Measurements from ENCODE around the gene CCDC92B. TPM values are rescaled to one million over a fixed set of nuclear protein-coding genes. Genes with fewer than 3 reads are reported as not detected.

CCDC92B gene
- total and polyA plus RNA-seq, 2 experiments from 2014 or later: 0.10 TPM; not detected in 1

- Histone ChIP-seq H3K4me1 (ENCODE audit: insufficient read depth) (no peaks in the 10 kb centered on the region), H2AFZ (peak overlapping the region; percentile 33), H3K27ac (no peak overlapping the region), H4K20me1 (ENCODE audit: insufficient read depth, poor library complexity, severe bottlenecking) (no peaks in the 10 kb centered on the region), H3K36me3 (replicated peaks; ENCODE audit: insufficient read depth, low read depth) (no peaks in the 10 kb centered on the region), H3K9me2 (replicated peaks; ENCODE audit: insufficient read depth) (no peaks in the 10 kb centered on the region), H3K4me3 (peak overlapping the region; percentile 45), H3K4me2 (peak overlapping the region; percentile 91), H3K9me3 (ENCODE audit: low read depth) (no peaks in the 10 kb centered on the region), H3K79me2 (no peaks in the 10 kb centered on the region), H3K27me3 (peaks cover 12% of the 10 kb centered on the region)
- 34% methylated on average over 11 of the region's 11 CpGs for WGBS (ENCODE audit: low lambda C conversion rate, missing lambda C conversion rate)
- DNase-seq (ENCODE audit: low spot score): no peak
- TF ChIP-seq EZH2phosphoT487 (IDR thresholded peaks at IDR 0.05; ENCODE audit: low read depth, severe bottlenecking, unreplicated experiment) (no peak), CTCF (IDR thresholded peaks at IDR 0.05; ENCODE audit: poor library complexity) (no peak), EZH2 (IDR thresholded peaks at IDR 0.05; ENCODE audit: borderline replicate concordance) (no peak)
These were observed 27.9 kb upstream of the CCDC92B start for GRCh38 chr17:2777242-2777867.

GRCh38 chr17:2776589-2777241, 27.3 kb upstream of the CCDC92B start:
- H3K4me1 ChIP-seq (ENCODE audit: insufficient read depth): no peaks in the 10 kb centered on the region
- no peaks in the 10 kb centered on the region for H3K9me2 ChIP-seq (replicated peaks; ENCODE audit: insufficient read depth)
- H3K27me3 ChIP-seq: peaks cover 12% of the 10 kb centered on the region
- H4K20me1 ChIP-seq (ENCODE audit: insufficient read depth, poor library complexity, severe bottlenecking): no peaks in the 10 kb centered on the region
- TF ChIP-seq CTCF (IDR thresholded peaks at IDR 0.05; ENCODE audit: poor library complexity) (no peak), EZH2 (IDR thresholded peaks at IDR 0.05; ENCODE audit: borderline replicate concordance) (no peak), EZH2phosphoT487 (IDR thresholded peaks at IDR 0.05; ENCODE audit: low read depth, severe bottlenecking, unreplicated experiment) (no peak)
- H3K36me3 ChIP-seq (replicated peaks; ENCODE audit: insufficient read depth, low read depth): no peaks in the 10 kb centered on the region
- H3K27ac ChIP-seq: no peak overlapping the region
- peak overlapping the region; percentile 33 for H2AFZ ChIP-seq
- DNase-seq (ENCODE audit: low spot score): peak; percentile 65
- H3K79me2 ChIP-seq: no peaks in the 10 kb centered on the region
- WGBS (ENCODE audit: low lambda C conversion rate, missing lambda C conversion rate): 1% methylated on average over 31 of the region's 80 CpGs
- peak overlapping the region; percentile 91 for H3K4me2 ChIP-seq
- H3K4me3 ChIP-seq: peak overlapping the region; percentile 45
- H3K9me3 ChIP-seq (ENCODE audit: low read depth): no peaks in the 10 kb centered on the region

GRCh38 chr17:2775206-2775605, 25.8 kb upstream of the CCDC92B start:
- Histone ChIP-seq H3K4me3 (no peak overlapping the region), H3K36me3 (replicated peaks; ENCODE audit: insufficient read depth, low read depth) (no peaks in the 10 kb centered on the region), H2AFZ (no peak overlapping the region), H3K4me2 (no peak overlapping the region), H3K27ac (no peak overlapping the region), H4K20me1 (ENCODE audit: insufficient read depth, poor library complexity, severe bottlenecking) (no peaks in the 10 kb centered on the region), H3K4me1 (ENCODE audit: insufficient read depth) (no peaks in the 10 kb centered on the region), H3K9me3 (ENCODE audit: low read depth) (no peaks in the 10 kb centered on the region), H3K9me2 (replicated peaks; ENCODE audit: insufficient read depth) (no peaks in the 10 kb centered on the region), H3K79me2 (no peaks in the 10 kb centered on the region), H3K27me3 (peaks cover 12% of the 10 kb centered on the region)
- no peak for DNase-seq (ENCODE audit: low spot score)
- no peak for TF ChIP-seq EZH2phosphoT487 (IDR thresholded peaks at IDR 0.05; ENCODE audit: low read depth, severe bottlenecking, unreplicated experiment)
- no peak for TF ChIP-seq CTCF (IDR thresholded peaks at IDR 0.05; ENCODE audit: poor library complexity)
- TF ChIP-seq EZH2 (IDR thresholded peaks at IDR 0.05; ENCODE audit: borderline replicate concordance): no peak
- WGBS (ENCODE audit: low lambda C conversion rate, missing lambda C conversion rate): 90% methylated on average over 6 of the region's 6 CpGs
